HG03575 (cell line): ENCODE data around the gene INPP5A.

Source experiments
- ATAC-seq: cut with Tn5 transposase; IDR thresholded peaks from one replicate; pipeline ENCODE4 v1.9.1; 2021; ENCODE audit not compliant: unreplicated experiment, insufficient number of reproducible peaks, low FRiP score; ENCODE audit errors: extremely low read depth

The INPP5A gene

GRCh38 chr10:132528064-132528691 lies 9.4 kb upstream of the INPP5A start:
- no peak for ATAC-seq

GRCh38 chr10:132532179-132532578 lies 5.4 kb upstream of the INPP5A start:
- no peak for ATAC-seq

- no peak for ATAC-seq
These were observed 4.6 kb upstream of the INPP5A start for GRCh38 chr10:132532749-132533560.

- ATAC-seq: no peak
These were observed 3.9 kb upstream of the INPP5A start for GRCh38 chr10:132533571-132534260.

GRCh38 chr10:132534391-132535064 lies 3.1 kb upstream of the INPP5A start:
- ATAC-seq: no peak

GRCh38 chr10:132535065-132535651 lies 2.4 kb upstream of the INPP5A start:
- ATAC-seq: no peak

GRCh38 chr10:132536241-132536876 lies 1.2 kb upstream of the INPP5A start:
- no peak for ATAC-seq

- ATAC-seq: peak; percentile 52
These were observed 507 bp upstream of the INPP5A start for GRCh38 chr10:132536877-132537683.

GRCh38 chr10:132538031-132538789 lies 623 bp downstream of the INPP5A start:
- ATAC-seq: no peak

- no peak for ATAC-seq
These were observed 1.3 kb downstream of the INPP5A start for GRCh38 chr10:132538790-132539421.

GRCh38 chr10:132539431-132539839 lies 1.8 kb downstream of the INPP5A start:
- ATAC-seq: no peak

GRCh38 chr10:132539894-132540293 lies 2.3 kb downstream of the INPP5A start:
- no peak for ATAC-seq

GRCh38 chr10:132540456-132540855 lies 2.9 kb downstream of the INPP5A start:
- no peak for ATAC-seq

- no peak for ATAC-seq
These were observed 3.5 kb downstream of the INPP5A start for GRCh38 chr10:132541129-132541528.

- ATAC-seq: no peak
These were observed 4.0 kb downstream of the INPP5A start for GRCh38 chr10:132541601-132542011.

GRCh38 chr10:132542086-132542775 lies 4.6 kb downstream of the INPP5A start:
- ATAC-seq: no peak
